ENCODE measurements around the gene RNF166. TPM values are rescaled to one million over a fixed set of nuclear protein-coding genes. Genes with fewer than 3 reads are reported as not detected.

RNF166 gene
- total RNA-seq, 1 donor = 14.5 TPM

GRCh38 chr16:88714420-88715302 lies 8.5 kb upstream of the RNF166 start:
- H3K4me2 ChIP-seq (ENCODE audit: insufficient read depth, low read length) = no peak overlapping the region
- H3K27ac ChIP-seq (ENCODE audit: low read depth, low read length) = no peak overlapping the region
- peaks cover 68% of the 10 kb centered on the region for H3K36me3 ChIP-seq (ENCODE audit: insufficient read depth, low read length)
- peaks cover 29% of the 10 kb centered on the region for H3K79me2 ChIP-seq (ENCODE audit: insufficient read depth, low read length)
- no peak overlapping the region for H2AFZ ChIP-seq (ENCODE audit: low read length)
- no peak overlapping the region for H3K4me3 ChIP-seq (ENCODE audit: insufficient read depth, low read length)
- TF ChIP-seq CTCF (IDR thresholded peaks at IDR 0.05; ENCODE audit: extremely low read depth, low read depth, low read length) = no peak
- H3K4me1 ChIP-seq (ENCODE audit: insufficient read depth, low read length) = no peaks in the 10 kb centered on the region
- no peaks in the 10 kb centered on the region for H3K27me3 ChIP-seq (ENCODE audit: insufficient read depth, low read length)
- no peaks in the 10 kb centered on the region for H3K9me3 ChIP-seq (ENCODE audit: low read depth, low read length)
- H4K20me1 ChIP-seq (ENCODE audit: insufficient read depth, low read length) = peaks cover 24% of the 10 kb centered on the region
- peak; percentile 87 for DNase-seq (ENCODE audit: insufficient read length, low spot score, missing footprints)

- Histone ChIP-seq H3K27ac (ENCODE audit: low read depth, low read length) (no peak overlapping the region), H3K4me2 (ENCODE audit: insufficient read depth, low read length) (no peak overlapping the region), H3K4me3 (ENCODE audit: insufficient read depth, low read length) (no peak overlapping the region), H2AFZ (ENCODE audit: low read length) (no peak overlapping the region), H3K27me3 (ENCODE audit: insufficient read depth, low read length) (no peaks in the 10 kb centered on the region), H3K4me1 (ENCODE audit: insufficient read depth, low read length) (no peaks in the 10 kb centered on the region), H3K79me2 (ENCODE audit: insufficient read depth, low read length) (peaks cover 38% of the 10 kb centered on the region), H3K9me3 (ENCODE audit: low read depth, low read length) (no peaks in the 10 kb centered on the region), H3K36me3 (ENCODE audit: insufficient read depth, low read length) (peaks cover 60% of the 10 kb centered on the region), H4K20me1 (ENCODE audit: insufficient read depth, low read length) (peaks cover 24% of the 10 kb centered on the region)
- peak; percentile 96 for DNase-seq (ENCODE audit: insufficient read length, low spot score, missing footprints)
- TF ChIP-seq CTCF (IDR thresholded peaks at IDR 0.05; ENCODE audit: extremely low read depth, low read depth, low read length) = no peak
These were observed 7.6 kb upstream of the RNF166 start for GRCh38 chr16:88713568-88714419.

GRCh38 chr16:88713054-88713453 lies 6.8 kb upstream of the RNF166 start:
- DNase-seq (ENCODE audit: insufficient read length, low spot score, missing footprints) = no peak
- peaks cover 32% of the 10 kb centered on the region for H4K20me1 ChIP-seq (ENCODE audit: insufficient read depth, low read length)
- H3K4me2 ChIP-seq (ENCODE audit: insufficient read depth, low read length) = no peak overlapping the region
- H3K36me3 ChIP-seq (ENCODE audit: insufficient read depth, low read length) = peaks cover 52% of the 10 kb centered on the region
- H3K4me1 ChIP-seq (ENCODE audit: insufficient read depth, low read length) = no peaks in the 10 kb centered on the region
- TF ChIP-seq CTCF (IDR thresholded peaks at IDR 0.05; ENCODE audit: extremely low read depth, low read depth, low read length) = no peak
- peaks cover 45% of the 10 kb centered on the region for H3K79me2 ChIP-seq (ENCODE audit: insufficient read depth, low read length)
- H3K27me3 ChIP-seq (ENCODE audit: insufficient read depth, low read length) = no peaks in the 10 kb centered on the region
- H3K27ac ChIP-seq (ENCODE audit: low read depth, low read length) = no peak overlapping the region
- no peak overlapping the region for H3K4me3 ChIP-seq (ENCODE audit: insufficient read depth, low read length)
- H2AFZ ChIP-seq (ENCODE audit: low read length) = no peak overlapping the region
- no peaks in the 10 kb centered on the region for H3K9me3 ChIP-seq (ENCODE audit: low read depth, low read length)
